HFF-Myc (cell line): ENCODE measurements around the gene GPR89B.
"Not testable (repeated sequence)": the region's sequence is repeated elsewhere in the genome, so short reads cannot be mapped to it uniquely, and the experiment has no call there.

Experiments
- DNase-seq: peaks from one replicate; pipeline ENCODE4 v3.0.0-alpha.2; 2011; ENCODE audit warnings: low read depth; ENCODE audit errors: extremely low read depth
- H3K4me3 ChIP-seq: replicated peaks from 2 replicates; pipeline ENCODE4 v1.5.1; 2011; ENCODE audit warnings: low read depth, mild to moderate bottlenecking, control low read depth, low read length
- TF ChIP-seq, protein P1 (sequence below): IDR thresholded peaks from 2 replicates; pipeline ENCODE4 v1.5.1; 2012; ENCODE audit warnings: mild to moderate bottlenecking, low read depth, low read length, control low read depth; ENCODE audit errors: missing control alignments

The GPR89B gene

DNA sequence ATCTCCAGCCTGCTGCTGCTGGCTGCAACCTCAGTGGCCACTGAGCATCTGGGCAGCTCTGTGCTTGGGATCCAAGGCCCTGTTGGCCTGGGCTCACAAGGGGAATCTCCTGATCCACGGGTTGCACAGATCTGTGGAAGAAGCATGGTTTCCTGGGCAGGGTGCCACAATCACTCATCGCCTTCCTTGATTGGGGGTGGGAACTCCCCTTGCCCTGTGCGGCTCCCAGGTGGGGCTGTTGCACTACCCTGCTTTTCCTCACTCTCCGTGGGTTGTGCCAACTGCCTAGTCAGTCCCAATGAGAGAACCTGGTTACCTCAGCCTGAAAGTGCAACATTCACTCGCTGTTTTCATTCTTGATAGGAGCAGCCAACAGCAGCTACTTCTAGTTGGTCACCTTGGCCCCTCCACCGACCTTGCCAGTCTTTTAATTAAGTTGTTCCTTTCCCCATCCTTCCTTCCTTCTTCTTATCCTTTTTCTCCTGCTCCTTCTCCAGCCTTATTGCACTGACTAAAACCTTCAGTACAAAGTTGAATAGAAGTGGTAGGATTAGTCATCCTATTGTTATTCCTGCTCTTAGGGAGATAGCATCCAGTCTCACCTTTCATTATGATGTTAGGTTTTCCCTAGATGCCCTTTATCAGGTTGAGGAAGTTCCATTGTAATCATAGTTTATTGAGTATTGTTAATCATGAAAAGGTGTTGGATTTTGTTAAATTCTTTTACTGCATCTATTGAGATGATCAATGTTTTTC lies 50.9 kb downstream of the GPR89B start:
- DNase-seq, H3K4me3 ChIP-seq: not testable (repeated sequence)

DNA sequence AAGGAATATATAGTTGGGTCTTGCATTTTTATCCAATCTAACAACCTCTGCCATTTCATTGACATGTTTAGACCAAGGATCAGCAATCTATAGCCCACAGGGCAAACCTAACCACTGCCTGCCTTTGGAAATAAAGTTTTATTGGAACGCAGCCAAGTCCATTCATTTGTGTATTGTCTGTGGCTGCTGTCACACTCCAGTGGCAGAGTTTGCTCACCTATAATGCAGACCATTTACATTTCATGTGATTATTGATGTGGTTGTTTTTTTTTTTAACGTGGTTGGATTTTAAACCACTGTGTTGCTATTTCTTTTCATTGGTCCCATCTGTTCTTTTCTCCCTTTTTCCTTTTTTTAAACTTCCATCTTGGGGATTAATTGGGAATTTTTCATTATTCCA lies 57.2 kb downstream of the GPR89B start:
- not testable (repeated sequence) for DNase-seq, H3K4me3 ChIP-seq

DNA sequence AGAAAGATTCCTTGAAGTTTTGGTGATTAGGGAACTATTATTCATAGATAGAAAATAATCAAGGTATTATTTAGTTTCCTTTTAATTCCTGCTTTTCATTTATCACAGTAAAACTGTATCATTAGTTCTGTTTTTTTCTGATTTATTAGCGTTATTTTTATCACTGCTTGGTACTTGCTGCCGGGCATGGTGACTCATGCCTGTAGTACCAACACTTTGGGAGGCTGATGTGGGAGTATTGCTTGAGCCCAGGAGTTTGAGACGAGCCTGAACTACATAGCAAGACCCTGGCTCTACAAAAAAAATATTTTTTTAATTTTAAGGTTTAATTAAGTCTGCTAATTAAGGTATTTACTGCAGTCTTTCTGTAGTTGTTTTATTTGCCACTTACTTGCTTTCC lies 59.7 kb downstream of the GPR89B start:
- H3K4me3 ChIP-seq, DNase-seq: not testable (repeated sequence)

DNA sequence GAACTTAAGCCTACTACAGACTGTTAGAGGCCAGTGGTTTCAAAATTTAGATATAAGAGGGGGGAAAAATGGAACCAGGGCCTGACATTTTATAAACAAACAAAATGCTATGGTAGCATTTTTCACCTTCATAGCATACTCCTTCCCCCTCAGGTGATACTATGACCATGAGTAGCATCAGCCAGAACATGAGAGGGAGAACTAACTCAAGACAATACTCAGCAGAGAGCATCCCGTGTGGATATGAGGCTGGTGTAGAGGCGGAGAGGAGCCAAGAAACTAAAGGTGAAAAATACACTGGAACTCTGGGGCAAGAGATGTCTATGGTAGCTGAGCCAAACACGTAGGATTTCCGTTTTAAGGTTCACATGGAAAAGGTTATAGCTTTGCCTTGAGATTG lies 64.7 kb downstream of the GPR89B start:
- H3K4me3 ChIP-seq, DNase-seq: not testable (repeated sequence)

DNA sequence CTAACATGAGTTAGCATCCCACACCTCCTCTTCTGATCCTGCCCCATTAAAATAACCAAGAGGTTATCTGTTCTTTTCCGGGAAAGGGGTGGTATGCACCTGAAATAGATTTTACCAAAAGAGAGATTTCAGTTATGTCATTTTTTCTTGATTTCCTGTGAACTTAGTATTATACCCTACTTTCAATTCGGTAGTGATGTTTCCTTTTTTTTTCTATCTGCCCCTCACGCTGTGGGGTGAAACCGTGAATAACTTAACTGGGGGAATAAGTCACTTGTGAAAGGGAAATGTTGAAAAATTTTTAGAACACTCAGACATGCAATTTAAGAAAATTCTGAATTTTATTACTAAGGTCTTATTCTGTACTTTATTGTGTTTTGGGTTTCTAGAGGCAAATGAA lies 65.2 kb downstream of the GPR89B start:
- DNase-seq, H3K4me3 ChIP-seq: not testable (repeated sequence)

DNA sequence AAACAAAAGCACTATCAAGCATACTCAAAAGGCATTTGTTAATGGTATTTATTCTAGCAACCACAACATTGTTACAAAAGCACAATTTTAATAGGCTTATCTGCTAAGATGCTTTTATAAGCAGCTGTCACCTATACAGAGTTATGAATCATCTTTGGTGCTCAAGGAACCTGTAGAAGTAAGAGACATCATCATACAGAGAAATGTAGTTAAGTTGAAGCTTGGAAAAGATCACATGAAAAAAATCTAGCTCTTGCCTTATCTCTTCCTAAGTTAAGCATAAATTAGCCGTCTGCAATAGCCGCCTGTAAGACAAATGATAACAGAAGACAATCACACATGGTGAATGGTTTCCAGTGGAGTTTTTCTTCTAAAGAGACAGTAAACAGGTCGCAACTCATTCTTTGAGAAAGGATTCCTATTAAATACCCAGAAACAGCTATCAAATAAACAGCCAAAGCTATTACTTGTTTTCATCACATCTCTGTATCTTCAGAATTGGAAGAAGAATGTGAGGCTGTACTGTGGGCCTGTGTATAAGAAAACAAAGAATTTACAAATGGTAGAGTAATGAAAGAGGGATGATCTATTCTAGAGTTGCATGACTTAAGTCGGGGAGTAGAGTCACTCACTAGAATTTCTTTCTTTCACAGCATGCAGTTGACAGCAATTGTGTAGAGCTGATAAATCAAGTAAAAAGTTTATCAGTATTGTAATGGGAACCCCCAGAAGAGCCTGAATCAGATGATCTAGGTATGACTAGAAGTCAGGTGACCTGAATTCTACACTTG lies 65.8 kb downstream of the GPR89B start:
- not testable (repeated sequence) for DNase-seq, H3K4me3 ChIP-seq

DNA sequence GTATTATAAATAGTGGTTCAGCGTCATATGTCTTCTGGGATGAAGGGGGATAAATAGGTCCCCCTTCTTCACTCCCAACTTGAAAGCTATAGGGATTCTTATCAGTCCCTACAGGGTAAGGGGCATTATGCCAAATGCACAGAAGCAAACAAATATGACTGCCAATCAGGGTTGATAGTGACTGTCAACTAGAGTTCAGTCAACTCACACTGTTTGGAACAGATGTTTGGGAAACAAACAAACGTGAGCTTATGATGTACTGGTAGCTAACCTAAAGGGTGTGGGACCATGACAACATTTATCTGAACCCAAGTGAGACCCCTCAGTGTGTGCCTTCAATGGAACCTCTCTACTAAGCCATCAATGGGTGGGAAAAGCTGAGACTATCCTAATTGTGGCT lies 67.9 kb downstream of the GPR89B start:
- not testable (repeated sequence) for DNase-seq, H3K4me3 ChIP-seq

DNA sequence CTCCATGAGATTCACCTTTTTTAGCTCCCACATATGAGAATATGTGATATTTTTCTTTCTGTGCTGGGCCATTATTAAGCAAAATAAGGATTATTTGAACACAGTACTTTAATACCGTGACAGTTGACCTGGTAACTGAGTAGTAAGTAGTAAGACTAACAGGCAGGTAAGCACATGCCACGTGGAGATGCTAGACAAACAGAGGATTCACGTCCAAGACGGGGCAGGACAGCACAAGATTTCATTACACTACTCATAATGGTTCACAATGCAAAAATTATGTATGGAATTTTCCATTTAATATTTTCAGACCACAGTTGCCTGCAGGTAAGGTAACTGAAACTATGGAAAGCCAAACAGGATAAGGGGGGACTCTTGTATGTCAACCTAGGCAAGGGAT lies 79.5 kb downstream of the GPR89B start:
- H3K4me3 ChIP-seq, DNase-seq: not testable (repeated sequence)

DNA sequence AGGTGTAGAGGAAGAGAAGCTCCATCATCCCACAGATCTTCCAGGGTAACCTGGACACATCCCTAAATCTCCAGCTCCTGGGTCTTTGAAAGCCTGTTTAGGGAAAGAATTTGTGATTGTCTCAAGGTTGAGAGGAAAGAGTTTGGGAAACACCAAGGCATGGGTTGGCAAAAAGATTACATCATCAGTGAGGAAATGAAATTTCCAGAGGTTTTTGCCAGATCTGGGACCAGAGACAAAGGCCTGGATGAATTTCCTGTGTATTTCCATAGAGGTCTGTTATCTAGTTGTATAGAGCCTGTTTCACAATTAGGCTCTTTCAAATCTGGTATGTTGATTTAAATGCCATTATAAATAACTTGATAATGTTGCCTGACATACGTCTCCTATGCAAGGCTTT lies 82.3 kb downstream of the GPR89B start:
- TF ChIP-seq, protein P1, sequence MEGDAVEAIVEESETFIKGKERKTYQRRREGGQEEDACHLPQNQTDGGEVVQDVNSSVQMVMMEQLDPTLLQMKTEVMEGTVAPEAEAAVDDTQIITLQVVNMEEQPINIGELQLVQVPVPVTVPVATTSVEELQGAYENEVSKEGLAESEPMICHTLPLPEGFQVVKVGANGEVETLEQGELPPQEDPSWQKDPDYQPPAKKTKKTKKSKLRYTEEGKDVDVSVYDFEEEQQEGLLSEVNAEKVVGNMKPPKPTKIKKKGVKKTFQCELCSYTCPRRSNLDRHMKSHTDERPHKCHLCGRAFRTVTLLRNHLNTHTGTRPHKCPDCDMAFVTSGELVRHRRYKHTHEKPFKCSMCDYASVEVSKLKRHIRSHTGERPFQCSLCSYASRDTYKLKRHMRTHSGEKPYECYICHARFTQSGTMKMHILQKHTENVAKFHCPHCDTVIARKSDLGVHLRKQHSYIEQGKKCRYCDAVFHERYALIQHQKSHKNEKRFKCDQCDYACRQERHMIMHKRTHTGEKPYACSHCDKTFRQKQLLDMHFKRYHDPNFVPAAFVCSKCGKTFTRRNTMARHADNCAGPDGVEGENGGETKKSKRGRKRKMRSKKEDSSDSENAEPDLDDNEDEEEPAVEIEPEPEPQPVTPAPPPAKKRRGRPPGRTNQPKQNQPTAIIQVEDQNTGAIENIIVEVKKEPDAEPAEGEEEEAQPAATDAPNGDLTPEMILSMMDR: no peak
- DNase-seq: no peak
- no peak overlapping the region for H3K4me3 ChIP-seq

DNA sequence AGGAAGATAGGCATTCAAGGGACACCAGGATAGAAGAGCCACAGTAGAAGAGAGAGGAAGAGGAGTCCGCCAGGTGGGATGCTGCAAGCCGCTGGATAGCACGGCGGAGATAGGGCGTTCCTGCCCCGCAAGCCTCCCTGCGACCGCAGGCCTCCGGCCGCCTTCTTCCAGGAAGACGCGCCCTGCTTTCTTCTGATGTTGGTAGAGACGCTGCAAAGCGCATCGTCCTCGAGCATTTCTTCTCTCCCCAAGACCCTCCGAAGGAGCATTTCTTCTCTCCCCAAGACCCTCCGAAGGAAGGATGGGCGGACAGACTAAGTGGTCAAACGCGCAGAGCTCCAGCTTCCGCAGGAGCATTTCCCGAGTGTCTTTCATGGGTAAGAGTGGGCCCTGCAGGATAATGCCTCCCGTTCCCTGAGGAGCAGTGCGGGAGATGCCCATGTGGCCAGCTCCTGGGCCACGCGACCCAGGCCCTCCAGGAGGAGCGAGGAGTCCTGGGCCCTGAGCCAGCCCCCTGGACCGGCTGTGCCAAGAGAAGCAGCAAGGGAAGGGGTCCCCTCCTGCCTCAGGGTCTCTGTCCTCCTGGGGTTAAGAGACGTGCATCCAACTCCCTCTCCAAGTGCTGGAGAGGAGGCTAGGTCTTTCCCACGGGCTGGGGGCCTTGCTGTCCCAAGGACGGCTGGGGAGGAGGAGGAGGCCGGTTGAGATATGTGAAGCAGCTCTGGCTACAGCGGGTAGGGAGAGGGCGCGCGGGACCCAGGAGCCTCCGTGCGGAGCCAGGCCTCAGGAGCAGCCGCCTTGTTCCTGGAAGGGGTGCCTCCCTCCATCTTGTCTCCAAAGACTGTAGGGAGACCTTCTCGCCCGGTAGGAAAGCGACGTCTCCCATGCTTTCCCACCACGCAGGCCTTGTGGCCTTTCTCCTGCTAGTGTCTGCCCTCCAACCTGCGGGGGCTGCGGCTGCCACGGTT lies 85.2 kb downstream of the GPR89B start:
- not testable (repeated sequence) for DNase-seq, H3K4me3 ChIP-seq

DNA sequence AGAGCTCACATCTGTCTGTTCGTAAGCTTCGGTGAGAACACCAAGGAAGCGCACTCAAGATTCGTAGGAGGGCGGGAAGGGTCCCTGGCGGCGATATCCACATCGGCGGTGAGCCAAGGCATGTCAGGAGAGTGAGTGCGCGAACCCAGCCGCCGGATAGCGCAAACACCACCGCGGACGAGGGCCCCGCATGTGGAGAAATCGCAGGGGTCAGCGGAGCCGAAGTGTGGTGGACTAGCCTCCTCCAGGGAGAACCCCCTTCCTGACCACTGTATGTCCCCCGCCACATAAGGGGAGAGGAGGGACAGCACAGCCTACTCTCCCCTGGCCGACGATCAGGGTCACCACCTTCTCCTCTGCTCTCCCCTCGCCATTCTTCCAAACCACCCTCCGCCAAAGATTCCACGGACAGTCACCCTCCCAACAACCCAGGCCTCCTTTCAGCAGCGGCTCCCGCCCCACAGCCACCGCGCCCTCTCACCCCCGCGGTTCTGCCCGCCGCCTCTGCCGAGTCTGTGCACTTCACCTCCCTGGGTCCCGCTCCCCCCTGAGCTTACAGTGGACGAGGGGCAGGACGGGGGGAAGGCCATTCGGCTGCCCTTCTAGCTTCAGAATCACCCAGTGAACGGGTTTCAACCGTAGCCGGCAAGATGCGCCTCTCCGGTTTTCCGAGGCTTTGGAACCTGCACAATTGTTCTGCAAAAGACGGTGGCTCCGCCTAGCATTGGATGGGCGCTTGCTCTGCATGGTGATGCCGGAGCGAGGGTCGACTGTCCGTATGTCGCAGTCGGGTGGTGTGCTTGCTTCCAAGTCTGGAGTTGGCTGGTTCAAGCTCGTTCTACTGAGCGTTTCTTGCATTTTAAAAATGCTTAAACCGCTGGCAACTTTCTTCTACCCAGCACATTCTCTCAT lies 86.3 kb downstream of the GPR89B start:
- H3K4me3 ChIP-seq: peak overlapping the region; percentile 11; the same call in 1 of the 2 replicates
- DNase-seq: not testable (repeated sequence)

DNA sequence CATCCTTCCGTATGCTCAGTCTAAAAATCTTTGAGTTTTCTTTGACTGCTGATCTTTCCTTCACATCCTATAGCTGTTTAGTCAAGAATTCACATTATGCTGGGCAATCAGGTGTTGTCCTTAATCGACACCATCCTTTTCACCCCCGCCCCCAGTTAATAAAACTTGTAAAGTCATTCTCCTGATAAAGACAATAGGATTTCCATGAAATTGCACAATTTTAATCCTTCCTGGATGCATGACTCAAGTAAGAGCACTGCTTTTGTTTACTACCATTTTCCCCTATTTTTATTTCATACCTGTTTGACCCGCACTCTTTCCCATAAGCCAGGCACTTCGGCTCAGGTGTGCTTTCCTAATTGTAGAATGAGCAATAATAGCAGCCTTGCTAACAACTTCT lies 96.7 kb downstream of the GPR89B start:
- not testable (repeated sequence) for DNase-seq, H3K4me3 ChIP-seq

DNA sequence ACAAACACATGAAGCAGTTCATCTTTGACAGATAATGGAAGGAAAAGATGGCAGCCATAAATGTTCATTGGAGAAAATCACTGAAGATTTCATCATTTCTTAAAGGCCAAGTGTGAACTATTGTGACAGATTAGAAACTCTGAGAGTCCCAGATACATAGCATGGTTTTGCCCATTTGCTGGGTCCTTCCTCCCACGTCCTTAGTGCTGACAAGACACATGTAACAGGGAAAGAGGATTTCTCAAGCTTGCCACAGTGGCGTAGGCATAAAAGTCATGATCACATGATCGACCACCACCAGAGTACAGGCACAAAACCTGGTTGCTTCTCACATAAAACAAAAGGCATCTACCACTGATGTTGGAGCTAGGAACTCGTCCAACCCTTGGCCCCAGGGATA lies 98.8 kb downstream of the GPR89B start:
- not testable (repeated sequence) for DNase-seq, H3K4me3 ChIP-seq

DNA sequence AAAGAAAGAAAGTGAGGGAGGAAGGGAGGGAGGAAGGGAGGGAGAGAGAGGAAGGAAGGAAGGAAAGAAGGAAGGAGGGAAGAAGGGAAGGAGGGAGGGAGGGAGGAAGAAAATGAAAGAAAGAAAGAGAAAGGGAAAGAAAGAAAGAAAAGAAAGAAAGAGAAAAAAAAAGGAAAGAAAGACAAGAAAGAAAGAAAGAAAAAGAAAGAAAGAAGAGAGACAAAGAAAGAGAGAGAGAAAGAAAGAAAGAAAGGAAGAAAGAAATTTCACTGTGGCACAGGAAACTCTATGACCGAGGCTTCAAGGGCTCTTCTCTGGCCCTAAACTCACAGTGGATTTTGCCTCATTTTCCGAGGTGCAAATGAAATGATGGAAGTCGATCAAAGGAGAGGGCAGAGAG lies 104.0 kb downstream of the GPR89B start:
- H3K4me3 ChIP-seq, DNase-seq: not testable (repeated sequence)

DNA sequence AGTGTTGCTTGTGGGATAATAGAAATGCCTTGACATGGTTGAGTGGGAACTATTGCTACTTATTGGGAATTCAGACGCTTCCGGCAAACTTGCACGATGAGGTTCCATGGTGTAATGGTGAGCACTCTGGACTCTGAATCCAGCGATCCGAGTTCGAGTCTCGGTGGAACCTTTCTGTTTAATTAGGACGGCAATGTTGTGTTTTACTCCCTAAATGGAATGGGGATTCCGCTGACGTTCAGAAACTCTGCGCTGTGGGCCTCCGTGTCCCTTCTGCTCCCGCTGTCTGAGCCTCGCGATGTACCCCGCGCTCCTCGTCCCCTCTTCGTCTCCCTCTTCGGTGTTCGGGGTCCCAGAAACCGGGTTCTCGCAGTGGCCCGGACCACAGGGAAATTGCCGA lies 104.5 kb downstream of the GPR89B start:
- peak overlapping the region; percentile 35; the same call in 1 of the 2 replicates for H3K4me3 ChIP-seq
- not testable (repeated sequence) for DNase-seq

DNA sequence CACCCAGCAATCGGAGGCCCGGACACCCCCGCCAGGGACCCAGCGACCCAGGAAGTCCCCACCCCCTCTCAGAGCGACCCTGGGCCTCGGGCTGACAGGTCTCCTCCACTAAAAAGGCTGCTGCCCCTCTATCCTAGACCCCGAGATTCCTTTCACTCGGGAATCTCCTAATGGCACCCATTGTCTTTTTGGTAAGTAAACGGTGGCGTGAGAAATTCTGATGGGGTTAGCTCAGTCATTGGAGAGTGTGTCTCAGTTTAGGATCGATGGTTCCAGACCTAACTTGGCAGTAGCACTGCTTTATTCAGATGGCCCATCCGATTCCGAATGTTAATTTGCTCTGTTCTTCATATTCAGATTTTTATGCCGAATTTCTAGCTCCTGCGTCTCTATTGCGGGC lies 104.9 kb downstream of the GPR89B start:
- H3K4me3 ChIP-seq: peak overlapping the region; percentile 35

More for the DNA sequence above, 104.9 kb downstream of the GPR89B start:
- not testable (repeated sequence) for DNase-seq
